CD4-positive, alpha-beta T cell (primary cell): ENCODE results near the gene TRHDE. TPM values are rescaled to one million over a fixed set of nuclear protein-coding genes. Genes with fewer than 3 reads are reported as not detected.

Source experiments
- ATAC-seq: fragments of 200-7000 bp; cut with Tn5 transposase; one replicate; pipeline ENCODE4 v1.10.0; 2022; ENCODE audit warnings: mild to moderate bottlenecking; ENCODE audit not compliant: poor library complexity
- CTCF ChIA-PET: fragments of 350-600 bp; sonication (Branson Sonifier 250); formaldehyde crosslinking; loops from one replicate; lab custom pipeline; 2021; ENCODE audit warnings: antibody characterized with exemption, inconsistent platforms; lab: Charles Lee
- POLR2A ChIA-PET: fragments of 350-600 bp; sonication (Branson Sonifier 250); formaldehyde crosslinking; loops from one replicate; lab custom pipeline; 2021; ENCODE audit warnings: antibody characterized with exemption, inconsistent platforms; lab: Charles Lee
- DNase-seq, 14 experiments: peaks; one replicate each; pipeline ENCODE4 v3.0.0-alpha.2; 2013 to 2020; ENCODE audit warnings: mixed read lengths in 2 of 14
- H3K27ac ChIP-seq, 2 donors: one replicate each; pipeline versions ENCODE4 v1.5.1 to v1.7.0; 2013; ENCODE audit warnings: low read length in 2 of 2, low read depth in 1 of 2, mild to moderate bottlenecking in 1 of 2
- H3K27me3 ChIP-seq, 2 experiments: 1 replicate in 1 of 2; 2 replicates in 1 of 2; pipeline versions ENCODE4 v1.6.1 to v1.7.0; 2013; ENCODE audit warnings: low read length in 2 of 2, control low read depth in 1 of 2, mild to moderate bottlenecking in 1 of 2, moderate library complexity in 1 of 2; ENCODE audit not compliant: insufficient read depth in 2 of 2, control insufficient read depth in 1 of 2
- H3K36me3 ChIP-seq: one replicate; pipeline ENCODE4 v1.6.1; 2013; ENCODE audit warnings: low read length, control low read depth; ENCODE audit not compliant: insufficient read depth
- H3K4me1 ChIP-seq: one replicate; pipeline ENCODE4 v1.6.1; 2013; ENCODE audit warnings: low read length, control low read depth; ENCODE audit not compliant: insufficient read depth
- H3K4me3 ChIP-seq: one replicate; pipeline ENCODE4 v1.5.1; 2013; ENCODE audit warnings: mild to moderate bottlenecking, low read length, moderate library complexity
- H3K9me3 ChIP-seq, 2 experiments: 1 replicate in 1 of 2; 2 replicates in 1 of 2; pipeline versions ENCODE4 v1.6.1 to v1.7.0; 2013; ENCODE audit warnings: low read length in 2 of 2, mild to moderate bottlenecking in 2 of 2, control low read depth in 1 of 2, moderate library complexity in 1 of 2; ENCODE audit not compliant: control insufficient read depth in 1 of 2, insufficient read depth in 1 of 2
- H3K27ac Mint-ChIP-seq: one replicate; pipeline ENCODE4 v1.8.0; 2020; ENCODE audit warnings: mixed read lengths
- H3K27me3 Mint-ChIP-seq: one replicate; pipeline ENCODE4 v1.8.0; 2021; ENCODE audit warnings: mixed read lengths
- H3K36me3 Mint-ChIP-seq: one replicate; pipeline ENCODE4 v1.8.0; 2021; ENCODE audit warnings: low read depth, mixed read lengths
- H3K4me1 Mint-ChIP-seq: one replicate; pipeline ENCODE4 v1.8.0; 2021; ENCODE audit warnings: low read depth, mixed read lengths
- H3K4me3 Mint-ChIP-seq: one replicate; pipeline ENCODE4 v1.8.0; 2020; ENCODE audit warnings: mild to moderate bottlenecking, mixed read lengths
- H3K9me3 Mint-ChIP-seq: one replicate; pipeline ENCODE4 v1.8.0; 2020; ENCODE audit warnings: mixed read lengths
- CTCF ChIP-seq: fragments of 200-600 bp; IDR thresholded peaks from one replicate; pipeline ENCODE4 v1.8.0; 2022; ENCODE audit warnings: antibody characterized with exemption, mild to moderate bottlenecking
- intact Hi-C, 2 experiments: fragments of 100-400 bp; cut with DNase I in 1 of 2; cut with micrococcal nuclease in 1 of 2; formaldehyde crosslinking; loops; one replicate each; pipeline versions ENCODE4 v1.15.1 to v1.9.0; 2023 to 2025; cut with DNase I, micrococcal nuclease
- total RNA-seq, 174 experiments: library from RNA in 2 of 174; stranded (reverse) in 2 of 174; gene quantifications; one replicate each; pipeline ENCODE4 v1.2.3 and lab custom pipeline; 2021 to 2026

The TRHDE gene
- total RNA-seq, 2 experiments from 2014 or later, result not detected

- Mint-ChIP-seq H3K27ac (no peak overlapping the region), H3K27me3 (no peaks in the 10 kb centered on the region), H3K4me1 (no peaks in the 10 kb centered on the region), H3K9me3 (no peaks in the 10 kb centered on the region), H3K4me3 (no peak overlapping the region), H3K36me3 (no peaks in the 10 kb centered on the region)
- no peaks in the 10 kb centered on the region for H3K27me3 ChIP-seq
- POLR2A ChIA-PET, result no interaction called here
- no peak overlapping the region for H3K27ac ChIP-seq
- DNase-seq (no peak), ATAC-seq (no peak)
- peaks cover 0 to 13% of the 10 kb centered on the region in 2 experiments for H3K9me3 ChIP-seq
- no peak for TF ChIP-seq CTCF
- H3K4me3 ChIP-seq, result no peak overlapping the region
- CTCF ChIA-PET, result no interaction called here
- intact Hi-C loops, result no loop called here
- no peaks in the 10 kb centered on the region for H3K36me3 ChIP-seq
- H3K4me1 ChIP-seq, result no peaks in the 10 kb centered on the region
Measured at GRCh38 chr12:72297666-72298065, 25.5 kb downstream of the TRHDE start.

- ATAC-seq, result no peak
- Mint-ChIP-seq H3K9me3 (no peaks in the 10 kb centered on the region), H3K4me1 (no peaks in the 10 kb centered on the region), H3K27ac (no peak overlapping the region), H3K27me3 (no peaks in the 10 kb centered on the region), H3K4me3 (no peak overlapping the region), H3K36me3 (no peaks in the 10 kb centered on the region)
- Histone ChIP-seq H3K27me3 (no peaks in the 10 kb centered on the region), H3K36me3 (no peaks in the 10 kb centered on the region), H3K4me1 (no peaks in the 10 kb centered on the region), H3K9me3 (no peaks in the 10 kb centered on the region), H3K27ac (no peak overlapping the region), H3K4me3 (no peak overlapping the region)
- ChIA-PET POLR2A (no interaction called here), CTCF (no interaction called here)
- intact Hi-C loops, result no loop called here
- TF ChIP-seq CTCF, result no peak
- DNase-seq, result no peak
Measured at GRCh38 chr12:72300728-72301127, 28.6 kb downstream of the TRHDE start.

- DNase-seq (no peak), ATAC-seq (no peak)
- no peak overlapping the region for H3K27ac Mint-ChIP-seq
- no peak for TF ChIP-seq CTCF
- H3K9me3 ChIP-seq, result no peaks in the 10 kb centered on the region
- intact Hi-C loops, result no loop called here
- no peaks in the 10 kb centered on the region for H3K27me3 Mint-ChIP-seq
- H3K9me3 Mint-ChIP-seq, result no peaks in the 10 kb centered on the region
- ChIA-PET POLR2A (no interaction called here), CTCF (no interaction called here)
- no peaks in the 10 kb centered on the region for H3K36me3 Mint-ChIP-seq
- H3K4me3 ChIP-seq, result no peak overlapping the region
- no peaks in the 10 kb centered on the region for H3K27me3 ChIP-seq
- no peak overlapping the region for H3K27ac ChIP-seq
- H3K4me1 Mint-ChIP-seq, result no peaks in the 10 kb centered on the region
- H3K36me3 ChIP-seq, result no peaks in the 10 kb centered on the region
- no peaks in the 10 kb centered on the region for H3K4me1 ChIP-seq
- H3K4me3 Mint-ChIP-seq, result no peak overlapping the region
Measured at GRCh38 chr12:72304751-72305150, 32.6 kb downstream of the TRHDE start.
